GM12892 (cell line): ENCODE measurements around the gene CREBRF.

ENCODE experiments used
- POLR2A ChIP-seq: IDR thresholded peaks from 2 replicates; pipeline ENCODE4 v1.6.1; 2011; ENCODE audit warnings: low read depth, low read length, control low read depth
- POLR2AphosphoS5 ChIP-seq: IDR thresholded peaks from 2 replicates; pipeline ENCODE4 v1.6.1; 2011; ENCODE audit warnings: low read depth, low read length, control low read depth

DNA sequence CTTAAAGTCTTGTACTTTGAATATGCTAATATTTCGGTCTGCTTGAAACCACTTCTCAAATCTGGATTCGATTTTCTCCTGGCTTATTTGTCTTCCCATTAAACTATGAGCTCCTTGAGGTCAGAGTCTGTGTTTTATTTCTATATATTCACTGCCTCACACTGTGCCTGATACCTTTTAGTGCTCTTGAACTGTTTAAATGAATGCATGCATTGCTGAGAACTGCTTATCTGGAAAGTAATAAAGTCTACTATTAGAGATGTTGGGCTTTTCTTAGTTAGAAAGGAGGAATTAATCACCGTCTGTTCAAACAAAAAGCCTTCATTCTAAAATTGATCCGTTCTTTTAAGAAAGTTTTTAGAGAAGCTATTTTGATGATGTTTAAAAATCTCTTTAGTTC, 6.0 kb downstream of the CREBRF start:
- TF ChIP-seq POLR2A = no peak
- TF ChIP-seq POLR2AphosphoS5 = no peak
